Loucy (cell line): ENCODE results near the gene CPEB1.

ENCODE experiments used
- EZH2phosphoT487 ChIP-seq: fragments of 200-600 bp; IDR thresholded peaks from 2 replicates; pipeline ENCODE4 v1.6.1; 2018; ENCODE audit warnings: antibody characterized with exemption, mild to moderate bottlenecking, moderate library complexity, borderline replicate concordance
- TF ChIP-seq, protein P1 (sequence below): fragments of 200-600 bp; sonication (generic); conservative IDR thresholded peaks from 2 replicates; pipeline ENCODE4 v1.5.1; 2014; ENCODE audit warnings: mild to moderate bottlenecking, antibody characterized with exemption, low read length

DNA sequence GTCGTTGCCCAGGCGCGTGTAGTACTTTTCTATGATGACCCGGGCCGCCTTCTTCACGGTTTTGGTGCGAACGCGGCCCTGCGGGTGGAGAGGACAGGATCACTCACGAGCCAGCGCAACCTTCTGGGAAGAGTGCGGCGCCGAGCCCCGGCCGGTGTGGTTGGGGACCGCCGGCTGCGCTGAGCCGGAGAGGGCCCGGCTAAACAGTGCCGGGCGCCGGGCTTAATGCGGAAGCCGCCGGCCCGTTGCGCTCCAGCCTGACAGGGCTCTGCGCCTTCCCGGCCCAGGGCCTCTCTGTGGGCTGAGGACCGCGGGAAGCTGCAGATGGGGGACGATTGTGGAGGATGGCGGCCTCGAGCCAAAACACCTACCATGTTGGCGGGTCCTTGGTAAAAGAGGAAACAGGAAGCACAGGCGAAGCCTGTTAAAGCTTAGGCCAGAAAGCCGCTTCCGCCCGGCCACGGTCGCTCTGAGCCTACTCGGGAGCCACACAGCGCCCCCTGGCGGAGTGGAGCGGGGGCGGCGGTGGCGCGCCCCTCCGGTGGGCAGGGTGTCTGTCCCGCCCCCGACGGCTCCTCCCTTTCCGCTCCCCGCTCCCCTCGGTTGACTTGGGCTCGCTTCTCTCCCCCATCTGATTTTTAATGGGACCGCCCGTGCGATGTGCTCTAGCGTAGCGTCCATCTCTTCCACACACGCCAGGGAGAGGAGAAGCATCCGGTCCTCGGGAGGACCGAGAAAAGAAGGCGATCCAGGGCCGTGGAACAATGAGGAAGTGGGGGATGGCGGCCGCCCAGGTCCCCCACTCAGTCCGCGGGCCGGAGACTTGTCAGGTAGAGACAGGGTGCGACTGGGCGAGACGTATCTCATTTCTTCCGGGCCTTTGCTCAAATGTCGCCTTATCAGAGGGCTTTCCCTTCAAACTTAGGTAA is 106.8 kb downstream of the CPEB1 start, which contains the start of gene RPS17:
- TF ChIP-seq, protein P1, sequence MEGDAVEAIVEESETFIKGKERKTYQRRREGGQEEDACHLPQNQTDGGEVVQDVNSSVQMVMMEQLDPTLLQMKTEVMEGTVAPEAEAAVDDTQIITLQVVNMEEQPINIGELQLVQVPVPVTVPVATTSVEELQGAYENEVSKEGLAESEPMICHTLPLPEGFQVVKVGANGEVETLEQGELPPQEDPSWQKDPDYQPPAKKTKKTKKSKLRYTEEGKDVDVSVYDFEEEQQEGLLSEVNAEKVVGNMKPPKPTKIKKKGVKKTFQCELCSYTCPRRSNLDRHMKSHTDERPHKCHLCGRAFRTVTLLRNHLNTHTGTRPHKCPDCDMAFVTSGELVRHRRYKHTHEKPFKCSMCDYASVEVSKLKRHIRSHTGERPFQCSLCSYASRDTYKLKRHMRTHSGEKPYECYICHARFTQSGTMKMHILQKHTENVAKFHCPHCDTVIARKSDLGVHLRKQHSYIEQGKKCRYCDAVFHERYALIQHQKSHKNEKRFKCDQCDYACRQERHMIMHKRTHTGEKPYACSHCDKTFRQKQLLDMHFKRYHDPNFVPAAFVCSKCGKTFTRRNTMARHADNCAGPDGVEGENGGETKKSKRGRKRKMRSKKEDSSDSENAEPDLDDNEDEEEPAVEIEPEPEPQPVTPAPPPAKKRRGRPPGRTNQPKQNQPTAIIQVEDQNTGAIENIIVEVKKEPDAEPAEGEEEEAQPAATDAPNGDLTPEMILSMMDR: peak; percentile 84
- no peak for TF ChIP-seq EZH2phosphoT487
